ENCODE results near the gene HDHD5. TPM values are rescaled to one million over a fixed set of nuclear protein-coding genes. Genes with fewer than 3 reads are reported as not detected.

The HDHD5 gene
- 44.3 and 44.8 TPM in 2 replicates for total RNA-seq

DNA sequence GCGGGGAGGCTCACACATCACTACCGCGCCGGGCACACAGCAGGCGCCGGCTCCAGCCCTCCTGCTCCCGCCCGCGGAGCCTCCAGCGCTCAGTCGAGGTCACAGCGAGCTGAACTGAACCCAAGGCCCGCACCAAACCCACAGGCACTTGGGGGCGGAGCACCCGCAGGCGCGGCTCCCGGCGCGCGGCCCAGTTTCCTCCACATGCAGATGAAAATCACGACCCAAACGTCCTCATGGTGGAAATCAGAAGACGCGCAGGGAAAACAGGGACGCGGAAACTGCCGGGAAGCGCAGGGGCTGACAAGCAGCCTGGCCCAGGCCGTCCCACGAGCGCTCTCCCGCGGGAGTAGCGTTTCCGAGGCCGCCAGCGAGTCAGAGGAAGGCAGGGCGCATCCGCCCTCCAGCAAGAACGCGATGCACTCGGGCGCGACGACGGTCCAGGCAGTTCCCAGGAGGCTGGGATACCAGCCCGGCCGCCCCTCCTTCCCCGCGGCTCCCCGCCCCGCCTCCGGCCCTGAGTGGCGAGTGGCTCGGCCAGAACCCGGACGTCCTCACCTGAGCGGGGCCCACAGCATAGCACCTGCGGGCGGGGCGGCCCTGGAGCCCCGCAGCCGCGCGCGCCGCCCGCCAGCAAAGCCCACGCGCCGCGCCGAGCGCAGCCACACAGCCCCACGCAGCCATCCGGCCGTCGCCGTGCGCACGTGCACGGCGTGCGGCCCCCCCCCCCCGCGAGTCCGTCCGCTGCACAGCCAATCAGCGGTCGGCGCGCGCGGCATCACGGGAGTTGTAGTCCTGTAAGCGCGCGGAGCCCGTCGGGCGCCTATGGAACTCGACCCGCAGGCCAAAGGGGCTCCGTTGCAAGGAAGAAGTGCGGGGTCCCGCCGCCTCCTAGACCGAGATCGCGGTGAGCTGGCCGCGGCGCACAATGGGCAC lies at the start of gene HDHD5:
TSS of gene HDHD5 (minus strand) at position 710 of the 936 bp plus-strand sequence. CDS start at position 684, 26 bp downstream.
- H3K27me3 Mint-ChIP-seq (ENCODE audit: low read depth): no peaks in the 10 kb centered on the region
- DNase-seq (ENCODE audit: low spot score): peak; percentile 75
- peak within 1 kb of the TSS; percentile 83 for H3K4me3 Mint-ChIP-seq (ENCODE audit: low read depth)
- H3K27ac Mint-ChIP-seq: peak within 1 kb of the TSS; percentile 58
- peaks cover 21% of the 10 kb centered on the region for H3K4me1 Mint-ChIP-seq (ENCODE audit: low read depth)
- intact Hi-C loops (cut with micrococcal nuclease): loop anchor here (2.0 to 5.0 kb wide), 3 partner anchors 42 to 74 kb away; partner anchors contain the start of genes ADA2 and IL17RA
- no peaks in the 10 kb centered on the region for H3K9me3 Mint-ChIP-seq
- peaks cover 6% of the 10 kb centered on the region for H3K36me3 Mint-ChIP-seq (ENCODE audit: low read depth)

DNA sequence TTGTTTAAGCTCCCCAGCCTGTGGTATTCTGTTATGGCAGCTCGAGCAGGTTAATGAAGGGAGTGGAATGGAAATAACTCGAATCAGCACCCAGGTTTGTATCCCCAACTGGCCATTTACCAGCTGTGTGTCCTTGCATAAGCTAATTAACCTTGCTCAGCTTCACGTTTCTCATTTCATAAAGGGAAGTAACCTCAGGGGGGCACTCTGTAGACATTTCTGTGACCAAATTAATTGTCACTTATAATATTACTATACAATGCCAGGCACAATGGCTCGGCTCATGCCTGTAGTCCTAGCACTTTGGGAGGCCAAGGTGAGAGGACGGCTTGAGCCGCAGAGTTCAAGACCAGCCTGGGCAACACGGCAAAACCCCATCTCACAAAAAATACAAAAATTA lies 46.4 kb upstream of the HDHD5 start:
- intact Hi-C loops (cut with micrococcal nuclease): no loop called here
- no peaks in the 10 kb centered on the region for H3K27me3 Mint-ChIP-seq (ENCODE audit: low read depth)
- H3K4me1 Mint-ChIP-seq (ENCODE audit: low read depth): no peaks in the 10 kb centered on the region
- H3K27ac Mint-ChIP-seq: no peak overlapping the region
- H3K4me3 Mint-ChIP-seq (ENCODE audit: low read depth): no peak overlapping the region
- peaks cover 22% of the 10 kb centered on the region for H3K36me3 Mint-ChIP-seq (ENCODE audit: low read depth)
- H3K9me3 Mint-ChIP-seq: no peaks in the 10 kb centered on the region
- no peak for DNase-seq (ENCODE audit: low spot score)

DNA sequence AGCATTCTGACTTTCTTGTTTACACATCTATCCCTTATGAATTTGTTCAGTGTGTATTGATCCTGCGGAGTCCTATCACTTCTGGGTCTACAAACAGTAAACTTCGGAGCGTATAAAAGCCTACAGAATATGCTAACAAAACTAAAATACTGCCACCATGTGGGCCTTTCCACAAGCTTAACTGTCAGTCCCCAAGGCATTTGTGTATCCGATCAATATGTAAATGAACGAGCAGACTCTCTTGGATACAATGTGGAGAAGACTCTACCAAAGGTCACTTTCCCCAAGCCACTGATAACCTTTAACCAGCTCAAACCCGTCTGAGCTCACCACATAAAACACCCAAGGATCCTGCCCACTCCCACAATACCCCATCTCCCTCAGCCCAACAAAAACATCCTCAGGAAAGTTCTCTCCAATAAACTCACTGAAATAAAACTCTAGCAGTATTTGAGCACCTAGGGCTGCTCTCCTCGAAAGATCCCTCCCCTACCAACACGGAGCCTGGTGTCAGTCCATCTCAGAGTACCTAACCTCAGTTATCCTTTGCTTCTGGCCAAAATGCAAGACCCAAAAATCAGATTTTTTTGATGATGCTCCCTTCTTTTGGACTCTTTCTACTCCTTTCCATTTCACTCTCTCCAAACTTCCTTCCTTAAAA lies 42.3 kb upstream of the HDHD5 start:
- Mint-ChIP-seq H3K9me3 (no peaks in the 10 kb centered on the region), H3K4me1 (ENCODE audit: low read depth) (no peaks in the 10 kb centered on the region), H3K36me3 (ENCODE audit: low read depth) (peaks cover 21% of the 10 kb centered on the region), H3K4me3 (ENCODE audit: low read depth) (no peak overlapping the region), H3K27me3 (ENCODE audit: low read depth) (no peaks in the 10 kb centered on the region), H3K27ac (no peak overlapping the region)
- no peak for DNase-seq (ENCODE audit: low spot score)
- intact Hi-C loops (cut with micrococcal nuclease): no loop called here

DNA sequence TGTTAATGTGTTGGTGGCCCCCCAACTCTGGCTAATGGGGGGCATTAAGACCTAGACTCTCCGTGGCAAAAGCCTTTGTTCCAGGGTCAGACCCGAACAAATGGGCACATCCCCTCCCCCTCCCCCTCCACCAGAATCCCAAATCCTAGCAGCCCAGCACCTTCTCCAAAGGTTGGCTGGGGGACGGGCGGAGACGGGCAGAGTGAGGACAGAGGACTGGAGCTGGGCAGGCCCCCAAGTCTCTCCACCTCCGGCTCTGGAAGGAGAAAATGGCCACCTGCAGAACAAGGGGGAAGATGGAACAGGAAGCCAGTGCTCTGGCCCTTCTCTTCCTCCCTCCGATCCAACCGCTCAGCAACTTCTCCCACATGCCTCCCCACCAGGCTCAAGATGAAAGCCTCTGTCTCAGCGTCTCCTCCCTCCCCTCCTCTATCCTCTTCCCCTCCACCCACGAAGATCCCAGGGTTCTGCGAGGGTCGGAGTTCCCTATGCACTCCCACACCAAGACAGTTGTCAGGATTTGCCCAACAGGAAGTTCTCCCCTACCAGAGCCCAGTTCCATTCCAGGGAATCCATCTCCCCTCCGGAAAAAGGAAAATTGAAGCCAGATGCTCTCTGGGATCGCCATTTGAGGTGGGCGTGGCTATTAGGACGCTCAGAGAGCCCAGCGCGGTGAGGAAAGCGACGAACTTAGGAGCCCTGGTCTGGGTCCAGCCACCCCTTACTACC lies 40.1 kb upstream of the HDHD5 start:
- Mint-ChIP-seq H3K27me3 (ENCODE audit: low read depth) (no peaks in the 10 kb centered on the region), H3K4me3 (ENCODE audit: low read depth) (no peak overlapping the region), H3K9me3 (no peaks in the 10 kb centered on the region), H3K4me1 (ENCODE audit: low read depth) (no peaks in the 10 kb centered on the region), H3K27ac (no peak overlapping the region), H3K36me3 (ENCODE audit: low read depth) (peaks cover 21% of the 10 kb centered on the region)
- intact Hi-C loops (cut with micrococcal nuclease): no loop called here
- no peak for DNase-seq (ENCODE audit: low spot score)

DNA sequence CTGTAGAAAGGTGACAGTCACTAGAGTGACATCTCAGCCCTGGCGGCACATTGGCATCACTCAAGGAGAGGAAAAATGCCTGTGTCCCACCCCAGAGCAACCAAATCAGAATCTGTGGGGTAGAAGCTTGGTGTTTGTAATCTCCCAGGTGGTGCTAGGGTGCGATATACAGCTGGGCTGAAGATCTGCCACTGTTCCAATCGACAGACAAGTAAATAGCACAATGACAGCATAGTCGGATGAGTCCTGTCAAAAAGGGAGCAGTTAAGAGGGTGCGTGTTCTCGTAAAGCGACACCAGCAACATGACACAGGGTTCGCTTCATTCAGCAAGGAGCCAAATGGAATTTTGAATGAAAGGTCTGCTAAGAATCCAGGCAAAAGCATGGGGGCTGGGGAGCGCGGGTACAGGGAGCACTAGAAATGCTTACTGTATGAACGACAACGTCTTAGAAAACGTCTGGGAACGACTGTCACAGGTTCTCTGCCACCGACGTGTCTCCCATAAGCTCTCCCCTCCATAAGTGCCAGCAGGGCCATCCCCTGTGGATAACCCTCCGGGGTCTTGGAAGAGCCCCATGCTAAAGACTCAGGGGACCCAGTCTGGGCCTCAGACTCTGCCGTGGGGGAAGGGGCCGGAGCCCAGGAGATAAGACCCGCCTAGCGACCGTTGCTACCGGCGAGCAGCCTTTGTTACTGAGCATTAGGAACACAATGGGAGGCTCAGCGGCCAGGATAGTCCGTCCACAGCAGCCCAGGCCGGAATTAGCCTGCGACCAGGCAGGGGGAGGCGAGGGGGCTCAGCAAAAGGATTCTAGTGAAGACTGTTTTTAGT lies 39.3 kb upstream of the HDHD5 start:
- no peaks in the 10 kb centered on the region for H3K4me1 Mint-ChIP-seq (ENCODE audit: low read depth)
- H3K36me3 Mint-ChIP-seq (ENCODE audit: low read depth): peaks cover 18% of the 10 kb centered on the region
- no peak for DNase-seq (ENCODE audit: low spot score)
- H3K4me3 Mint-ChIP-seq (ENCODE audit: low read depth): no peak overlapping the region
- no peaks in the 10 kb centered on the region for H3K9me3 Mint-ChIP-seq
- no peaks in the 10 kb centered on the region for H3K27me3 Mint-ChIP-seq (ENCODE audit: low read depth)
- no peak overlapping the region for H3K27ac Mint-ChIP-seq
- intact Hi-C loops (cut with micrococcal nuclease): no loop called here

DNA sequence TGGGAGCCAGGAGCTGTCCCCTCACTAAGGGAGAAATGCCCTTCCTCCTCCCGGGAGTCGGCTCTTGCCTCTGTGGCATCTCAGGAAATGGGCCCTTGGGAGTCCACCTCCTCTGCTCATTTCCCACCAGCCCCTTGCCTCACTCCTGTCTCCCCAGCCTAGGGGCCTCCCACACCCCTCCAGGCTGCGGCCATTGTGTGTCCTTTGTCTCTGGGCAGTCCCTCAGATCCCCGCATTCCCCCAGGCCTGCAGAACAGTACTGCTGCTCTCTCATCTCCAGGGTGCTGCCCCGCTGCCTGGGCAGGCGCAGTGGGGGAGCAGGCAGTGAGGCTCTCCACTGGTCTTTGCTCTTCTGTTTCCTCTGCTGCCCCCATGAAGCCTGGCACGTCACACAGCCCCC lies 35.1 kb upstream of the HDHD5 start:
- H3K27me3 Mint-ChIP-seq (ENCODE audit: low read depth): no peaks in the 10 kb centered on the region
- no peak overlapping the region for H3K4me3 Mint-ChIP-seq (ENCODE audit: low read depth)
- no peaks in the 10 kb centered on the region for H3K4me1 Mint-ChIP-seq (ENCODE audit: low read depth)
- intact Hi-C loops (cut with micrococcal nuclease): no loop called here
- H3K36me3 Mint-ChIP-seq (ENCODE audit: low read depth): peaks cover under 1% of the 10 kb centered on the region
- no peak overlapping the region for H3K27ac Mint-ChIP-seq
- DNase-seq (ENCODE audit: low spot score): no peak
- no peaks in the 10 kb centered on the region for H3K9me3 Mint-ChIP-seq

DNA sequence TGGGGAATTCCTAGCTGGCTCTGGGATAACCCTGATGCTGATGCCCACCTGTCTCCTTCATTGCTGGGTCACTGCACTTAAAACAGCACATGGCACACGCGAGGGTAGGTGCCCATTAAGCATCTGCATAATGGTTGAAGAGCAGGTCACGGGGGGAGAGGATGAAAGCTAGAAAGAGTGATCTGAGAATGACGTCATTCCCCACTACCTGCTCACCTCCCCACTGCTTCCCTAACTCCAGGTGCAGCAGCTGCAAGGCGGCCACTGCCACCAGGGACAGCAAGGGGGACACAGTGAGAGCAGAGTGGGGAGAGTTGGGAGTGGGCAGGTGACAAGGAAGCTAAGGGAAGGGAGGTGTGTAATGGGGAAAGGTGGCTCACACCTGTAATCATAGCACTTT lies 33.1 kb upstream of the HDHD5 start:
- no peaks in the 10 kb centered on the region for H3K4me1 Mint-ChIP-seq (ENCODE audit: low read depth)
- no peaks in the 10 kb centered on the region for H3K27me3 Mint-ChIP-seq (ENCODE audit: low read depth)
- H3K4me3 Mint-ChIP-seq (ENCODE audit: low read depth): no peak overlapping the region
- H3K9me3 Mint-ChIP-seq: no peaks in the 10 kb centered on the region
- H3K36me3 Mint-ChIP-seq (ENCODE audit: low read depth): peaks cover 6% of the 10 kb centered on the region
- no peak overlapping the region for H3K27ac Mint-ChIP-seq
- no peak for DNase-seq (ENCODE audit: low spot score)
- intact Hi-C loops (cut with micrococcal nuclease): no loop called here

DNA sequence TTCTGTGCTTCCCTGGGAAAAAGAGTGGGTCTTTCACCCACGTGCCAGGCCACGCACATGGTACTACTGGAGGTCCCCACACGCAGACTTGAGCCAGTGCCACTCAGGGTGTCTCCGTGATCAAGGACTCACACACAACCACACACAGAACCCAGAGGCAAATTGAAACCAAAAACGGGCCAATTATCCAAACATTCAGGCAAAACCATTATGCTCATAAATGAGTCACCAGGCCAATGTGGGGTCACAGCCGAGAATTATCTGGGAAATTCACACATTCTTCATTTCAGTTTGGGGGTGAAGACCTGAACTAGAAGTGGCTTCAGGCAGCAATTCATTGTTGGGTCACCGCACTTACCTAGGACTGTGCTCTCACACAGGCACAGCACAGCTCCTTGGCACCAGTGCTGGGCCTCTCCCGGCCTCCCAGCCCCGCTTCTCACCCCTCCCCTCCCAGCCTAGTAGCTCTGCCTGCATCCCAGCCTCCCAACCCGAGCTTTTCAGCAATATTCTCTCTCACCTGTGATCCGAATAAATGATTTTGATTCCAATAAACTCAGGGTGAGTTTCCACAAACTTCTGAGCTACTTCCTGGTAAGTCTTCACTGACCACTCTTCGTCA lies 32.2 kb upstream of the HDHD5 start:
- Mint-ChIP-seq H3K27ac (no peak overlapping the region), H3K36me3 (ENCODE audit: low read depth) (peaks cover 6% of the 10 kb centered on the region), H3K4me1 (ENCODE audit: low read depth) (no peaks in the 10 kb centered on the region), H3K27me3 (ENCODE audit: low read depth) (no peaks in the 10 kb centered on the region), H3K4me3 (ENCODE audit: low read depth) (no peak overlapping the region), H3K9me3 (no peaks in the 10 kb centered on the region)
- no peak for DNase-seq (ENCODE audit: low spot score)
- intact Hi-C loops (cut with micrococcal nuclease): no loop called here

DNA sequence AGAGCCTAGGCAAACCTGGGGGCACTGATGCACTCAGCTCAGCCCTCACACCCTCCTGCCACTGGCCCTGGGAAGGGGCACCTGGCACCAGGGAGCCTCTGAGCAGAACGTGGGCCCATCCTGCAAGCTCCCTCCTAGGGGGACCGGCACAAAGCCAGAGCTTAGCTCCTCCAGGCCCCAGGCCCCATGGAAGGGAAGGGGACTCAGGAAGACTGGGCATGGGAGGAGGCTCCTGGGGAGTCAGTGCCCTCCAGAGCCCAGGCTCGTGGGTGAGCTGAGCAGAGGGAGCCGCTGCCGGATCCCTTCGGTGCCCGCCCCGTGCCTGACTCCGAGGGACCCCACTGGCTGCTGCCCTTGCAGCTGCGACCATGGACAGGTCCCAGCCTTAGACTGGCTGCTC lies 31.6 kb upstream of the HDHD5 start:
- no peak for DNase-seq (ENCODE audit: low spot score)
- H3K27ac Mint-ChIP-seq: no peak overlapping the region
- no peaks in the 10 kb centered on the region for H3K27me3 Mint-ChIP-seq (ENCODE audit: low read depth)
- intact Hi-C loops (cut with micrococcal nuclease): no loop called here
- H3K9me3 Mint-ChIP-seq: no peaks in the 10 kb centered on the region
- H3K4me3 Mint-ChIP-seq (ENCODE audit: low read depth): no peak overlapping the region
- peaks cover 10% of the 10 kb centered on the region for H3K36me3 Mint-ChIP-seq (ENCODE audit: low read depth)
- H3K4me1 Mint-ChIP-seq (ENCODE audit: low read depth): no peaks in the 10 kb centered on the region

DNA sequence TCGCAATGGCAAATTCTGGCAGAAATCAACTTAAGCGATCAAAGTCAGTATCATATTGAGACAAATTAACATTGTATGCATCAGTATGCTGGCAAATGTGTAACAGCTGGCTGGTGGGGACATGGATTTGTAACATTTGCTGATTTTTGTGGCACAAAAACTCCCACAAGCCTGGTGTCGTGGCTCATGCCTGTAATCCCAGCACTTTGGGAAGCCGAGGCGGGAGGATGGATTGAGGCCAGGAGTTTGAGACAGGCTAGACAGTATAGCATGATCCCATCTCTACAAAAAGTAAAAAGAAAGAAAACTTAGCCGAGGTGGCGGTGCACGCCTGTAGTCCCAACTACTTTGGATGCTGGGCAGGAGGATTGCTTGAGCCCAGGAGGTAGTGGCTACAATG lies 17.6 kb upstream of the HDHD5 start:
- intact Hi-C loops (cut with micrococcal nuclease): loop anchor here (10.0 kb wide), 1 partner anchor 78 kb away; no protein-coding TSS in a partner anchor
- no peaks in the 10 kb centered on the region for H3K9me3 Mint-ChIP-seq
- H3K4me3 Mint-ChIP-seq (ENCODE audit: low read depth): no peak overlapping the region
- no peaks in the 10 kb centered on the region for H3K4me1 Mint-ChIP-seq (ENCODE audit: low read depth)
- DNase-seq (ENCODE audit: low spot score): no peak
- no peak overlapping the region for H3K27ac Mint-ChIP-seq
- peaks cover 6% of the 10 kb centered on the region for H3K36me3 Mint-ChIP-seq (ENCODE audit: low read depth)
- H3K27me3 Mint-ChIP-seq (ENCODE audit: low read depth): peaks cover 2% of the 10 kb centered on the region

DNA sequence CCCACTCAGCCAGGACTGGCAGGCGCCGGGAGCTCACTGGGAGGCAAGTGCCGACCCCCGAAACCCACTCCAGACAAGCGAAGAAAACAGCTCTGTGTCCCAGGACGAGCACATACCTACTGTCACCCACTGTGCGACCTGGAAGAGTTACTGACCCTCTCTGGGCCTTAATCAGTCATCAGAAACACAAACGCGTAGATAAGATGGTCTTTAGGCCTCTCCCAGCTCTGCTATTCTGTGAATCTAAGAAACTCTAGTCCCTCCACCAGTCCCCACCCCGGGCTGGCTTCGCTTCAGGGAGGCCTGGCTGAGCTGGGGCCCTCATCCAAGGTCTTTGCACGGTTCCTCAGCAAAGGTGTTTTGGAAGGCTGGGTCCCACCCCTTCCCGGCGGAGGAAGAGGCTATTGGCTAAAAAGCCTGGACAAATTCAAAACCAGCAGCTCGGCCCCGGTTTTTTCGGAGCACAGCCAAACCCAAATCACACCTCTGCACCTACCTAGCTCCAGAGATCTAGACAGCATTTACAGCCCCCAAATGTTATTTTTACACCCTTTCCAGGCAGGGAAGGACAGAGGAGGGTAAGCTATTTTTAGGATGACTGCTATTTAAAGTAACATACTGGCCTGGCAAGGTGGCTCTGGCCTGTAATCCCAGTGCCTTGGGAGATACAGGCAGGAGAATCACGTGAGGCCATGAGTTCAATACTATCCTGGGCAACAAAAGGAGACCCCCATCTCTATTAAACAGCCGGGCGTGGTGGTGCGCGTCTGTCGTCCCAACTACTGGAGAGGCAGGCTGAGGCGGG lies 13.2 kb upstream of the HDHD5 start:
- intact Hi-C loops (cut with micrococcal nuclease): loop anchor here (10.0 kb wide), 1 partner anchor 83 kb away; no protein-coding TSS in a partner anchor
- no peaks in the 10 kb centered on the region for H3K9me3 Mint-ChIP-seq
- peak overlapping the region; percentile 61 for H3K4me3 Mint-ChIP-seq (ENCODE audit: low read depth)
- H3K27ac Mint-ChIP-seq: peak overlapping the region; percentile 38
- DNase-seq (ENCODE audit: low spot score): no peak
- H3K36me3 Mint-ChIP-seq (ENCODE audit: low read depth): no peaks in the 10 kb centered on the region
- H3K27me3 Mint-ChIP-seq (ENCODE audit: low read depth): peaks cover 6% of the 10 kb centered on the region
- peaks cover 2% of the 10 kb centered on the region for H3K4me1 Mint-ChIP-seq (ENCODE audit: low read depth)

Measured in activated T-helper 2 cell treated with anti-CD3 and anti-CD28 coated beads, Interferon-gamma antibody, Interleukin-2, Interleukin-4, amounts not matched to agents 10 μg/mL and 5 μg/mL and 100 μg/mL, durations not matched to agents 14 hours and 24 hours and 36 hours (primary cell).